Measurements from ENCODE around the gene THEMIS.

Gene THEMIS

DNA sequence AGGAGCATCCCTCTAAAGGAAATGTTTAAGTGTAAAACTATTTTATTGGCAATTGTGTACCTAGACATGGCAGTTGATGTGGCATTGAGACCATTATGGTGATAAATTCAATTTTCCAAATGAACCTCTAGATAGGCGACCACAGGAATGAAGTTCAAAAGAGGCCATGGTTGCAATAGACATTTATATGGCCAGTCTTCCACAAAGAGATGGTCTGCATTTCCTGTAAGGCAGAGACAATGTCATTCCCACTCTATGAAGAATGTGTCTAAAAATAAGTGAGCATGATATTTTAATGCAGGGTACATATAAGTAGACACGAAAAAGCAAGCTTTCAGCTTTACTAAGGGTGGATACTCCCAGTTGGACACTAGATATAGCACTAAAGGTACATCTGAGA, 40.9 kb downstream of the THEMIS start:
- DNase-seq (ENCODE audit: low read depth, low spot score), result no peak

DNA sequence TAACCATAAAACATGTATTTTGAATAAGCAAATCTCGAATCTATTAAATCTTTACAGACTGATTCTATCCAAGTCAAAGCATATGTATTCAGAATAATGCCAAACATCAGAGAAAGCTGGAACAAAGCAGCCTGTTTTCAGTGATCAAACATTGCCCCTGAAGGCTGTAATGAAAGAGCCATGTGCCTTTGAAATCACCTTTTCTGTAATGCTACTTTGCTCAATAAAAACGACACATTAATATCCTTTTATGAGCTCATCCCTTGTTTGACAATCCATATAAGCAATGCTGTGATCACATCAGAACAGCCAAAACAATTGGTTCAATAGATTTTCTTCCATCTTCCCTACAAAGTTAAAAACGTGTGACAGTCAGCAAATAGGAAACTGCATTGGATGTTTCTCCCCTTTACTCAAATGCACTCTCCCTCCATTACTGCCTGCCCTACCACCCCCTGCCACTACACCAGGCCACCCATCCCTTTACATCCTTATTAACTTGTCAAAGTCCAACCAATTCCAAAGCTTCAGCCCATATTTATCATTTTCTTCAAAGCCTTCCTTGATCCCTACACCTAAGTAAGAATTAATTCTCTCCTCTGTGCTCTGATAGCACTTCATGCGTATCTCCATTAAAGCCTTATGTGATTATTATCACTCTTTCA, 42.0 kb downstream of the THEMIS start:
- DNase-seq (ENCODE audit: low read depth, low spot score), result no peak

DNA sequence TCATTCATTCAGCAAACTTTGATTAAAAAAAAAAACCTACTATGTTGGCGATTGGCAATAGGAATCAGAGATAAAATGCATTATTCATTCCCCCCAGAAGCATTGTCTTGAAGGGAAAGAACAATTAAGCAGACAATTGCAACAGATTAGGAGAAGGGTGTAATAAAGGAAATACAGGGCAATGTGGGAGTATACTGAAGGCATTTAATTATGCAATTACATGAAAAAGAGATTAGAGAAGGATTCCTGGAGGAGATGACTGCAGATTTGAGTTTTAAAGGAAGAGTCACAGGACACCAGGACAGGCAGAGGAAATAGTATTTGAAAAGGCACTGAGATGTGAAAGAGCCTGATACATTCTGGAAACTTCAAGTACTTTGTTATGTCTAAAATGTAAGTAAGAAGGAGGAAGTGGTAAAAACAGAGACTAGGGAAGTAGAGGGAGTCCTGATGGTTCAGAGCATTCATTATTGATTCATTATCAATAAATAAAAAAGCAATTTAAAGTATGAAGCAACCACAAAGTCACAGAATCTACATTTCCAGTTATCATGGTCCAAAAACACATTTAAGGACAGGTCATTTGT, 43.7 kb downstream of the THEMIS start:
- no peak for DNase-seq (ENCODE audit: low read depth, low spot score)

DNA sequence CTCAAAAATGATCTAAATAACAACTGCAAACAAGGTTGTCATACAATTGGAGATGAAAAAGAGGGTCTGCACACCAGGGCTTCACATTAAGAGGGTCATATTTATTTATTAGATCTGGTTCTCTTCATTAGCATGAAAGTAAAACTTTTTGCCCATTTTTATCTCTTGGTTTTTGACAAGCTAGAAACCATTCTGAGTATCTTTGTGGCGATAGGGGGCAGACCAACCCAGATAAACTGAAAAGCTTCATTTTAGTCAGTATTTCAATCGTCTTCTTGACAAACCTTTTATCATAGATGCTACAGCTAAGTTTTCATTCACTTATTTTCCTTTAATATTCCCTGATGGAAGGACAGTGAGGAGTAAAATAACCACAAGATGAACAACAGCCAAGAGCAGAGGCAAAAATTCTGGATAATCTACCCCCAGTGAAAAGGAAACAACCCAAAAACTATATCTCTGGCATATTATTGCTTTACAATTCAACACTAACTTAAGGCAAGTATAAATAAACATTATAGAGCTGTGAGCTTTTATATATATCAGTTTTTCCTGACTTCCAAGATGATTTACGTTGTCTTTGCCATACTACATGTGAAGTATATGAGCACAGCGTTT, 45.2 kb downstream of the THEMIS start:
- DNase-seq (ENCODE audit: low read depth, low spot score), result peak; percentile 7

DNA sequence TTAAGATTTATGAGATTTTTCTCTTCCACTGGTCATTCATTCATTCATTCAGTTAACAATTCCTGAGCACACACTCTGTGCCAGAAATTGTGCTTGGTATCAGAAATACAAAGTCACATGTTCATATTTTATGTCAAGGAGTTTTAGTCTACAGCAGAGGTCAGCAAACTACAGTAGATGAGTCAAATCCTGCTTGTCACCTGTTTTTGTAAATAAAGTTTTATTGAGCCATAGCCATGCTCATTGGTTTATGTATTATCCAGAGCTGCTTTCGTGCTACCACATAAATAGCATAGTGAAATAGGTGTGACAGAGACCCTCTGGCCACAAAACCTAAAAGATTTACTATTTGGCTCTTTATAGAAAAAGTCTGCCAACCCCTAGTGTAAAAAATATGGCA, 46.8 kb downstream of the THEMIS start:
- DNase-seq (ENCODE audit: low read depth, low spot score), result no peak

DNA sequence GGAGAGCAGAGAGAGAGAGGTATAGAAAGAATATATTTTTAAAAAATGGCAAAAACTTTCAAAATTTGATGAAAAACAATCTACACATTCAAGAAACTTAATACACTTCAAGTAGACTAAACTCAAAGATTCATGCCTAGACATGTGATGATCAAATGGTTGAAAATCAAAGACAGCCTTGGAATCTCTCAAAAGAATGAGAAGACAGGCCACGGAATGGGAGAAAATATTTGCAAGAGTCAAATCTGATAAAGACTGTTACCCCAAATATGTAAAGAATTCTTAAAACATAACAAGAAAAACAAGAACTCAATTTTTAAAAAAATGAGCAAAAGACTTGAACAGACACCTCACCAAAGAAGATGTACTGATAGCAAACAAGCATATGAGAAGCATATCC, 49.7 kb downstream of the THEMIS start:
- DNase-seq (ENCODE audit: low read depth, low spot score), result no peak

DNA sequence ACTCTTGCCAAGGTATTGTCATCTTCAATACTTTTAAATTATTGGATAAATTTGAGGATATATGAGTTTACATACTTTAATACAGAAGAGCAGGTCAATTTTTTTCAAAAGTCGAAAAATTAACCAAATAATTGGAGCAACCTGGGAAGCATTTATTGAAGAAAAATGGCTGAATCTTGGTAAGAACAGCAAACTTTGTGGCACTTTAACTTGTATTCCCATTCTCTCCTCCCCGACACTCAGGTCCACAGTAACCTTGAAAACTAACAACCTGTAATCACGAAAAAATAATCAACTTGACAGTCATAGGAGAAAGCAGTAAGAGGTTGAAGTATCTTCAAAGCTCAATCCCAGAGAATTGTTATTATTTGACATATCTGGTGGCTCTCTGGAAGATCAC, 55.6 kb downstream of the THEMIS start:
- no peak for DNase-seq (ENCODE audit: low read depth, low spot score)

DNA sequence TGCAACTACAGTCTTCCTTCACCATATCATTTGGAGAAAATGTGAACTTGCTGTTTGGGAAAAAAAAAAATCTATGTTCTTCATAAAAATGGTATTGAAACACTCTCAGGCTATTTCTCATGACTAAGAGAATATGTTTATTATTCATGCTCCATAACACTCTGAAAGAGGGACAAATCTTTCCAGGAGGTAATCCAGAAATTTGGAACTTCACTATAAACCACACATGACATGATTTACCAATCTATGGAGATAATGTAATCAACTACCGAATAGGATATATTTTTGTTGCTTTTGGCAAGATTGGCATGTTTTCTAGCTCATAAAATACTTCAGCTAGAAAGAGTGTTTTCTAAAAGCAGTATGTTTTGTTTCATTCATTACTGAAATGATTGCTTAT, 56.3 kb downstream of the THEMIS start:
- no peak for DNase-seq (ENCODE audit: low read depth, low spot score)

DNA sequence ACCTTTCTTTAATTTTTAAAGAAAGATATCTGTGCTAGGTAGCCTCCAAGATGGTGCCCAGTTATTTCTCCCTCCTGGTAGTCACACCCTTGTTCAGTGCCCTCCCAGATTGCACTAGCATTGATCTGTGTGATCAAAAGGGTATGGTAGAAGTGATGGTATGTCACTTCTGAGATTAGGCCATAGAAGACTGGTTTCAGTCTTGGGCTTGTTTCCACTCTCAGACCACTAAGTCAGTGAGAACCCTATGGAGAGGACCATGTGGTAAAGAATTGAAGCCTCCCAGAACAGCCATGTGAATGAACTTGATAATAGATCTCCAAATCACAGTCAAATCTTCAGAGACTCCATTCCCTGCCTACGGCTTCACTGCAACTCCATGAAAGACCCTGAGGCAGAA, 57.3 kb downstream of the THEMIS start:
- DNase-seq (ENCODE audit: low read depth, low spot score), result no peak

DNA sequence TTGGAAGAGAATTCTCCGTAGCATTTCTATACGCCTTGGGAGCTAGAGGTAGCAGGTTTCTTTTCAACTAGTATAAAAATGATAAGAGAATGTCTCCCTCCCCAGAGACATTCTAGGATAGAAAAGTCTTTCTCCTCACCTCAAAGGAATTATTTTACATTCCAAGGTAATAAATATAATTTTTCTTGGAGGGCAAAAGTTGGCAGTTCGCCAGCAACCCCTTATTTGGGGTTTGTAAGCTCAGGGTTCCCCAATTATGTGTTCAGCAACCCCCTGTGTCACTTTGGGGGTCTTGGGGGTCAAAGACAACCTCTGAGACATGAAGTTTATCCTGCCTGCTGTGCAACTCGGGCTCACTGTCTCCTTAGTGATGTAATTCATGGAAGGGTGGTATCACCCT, 58.3 kb downstream of the THEMIS start:
- no peak for DNase-seq (ENCODE audit: low read depth, low spot score)

DNA sequence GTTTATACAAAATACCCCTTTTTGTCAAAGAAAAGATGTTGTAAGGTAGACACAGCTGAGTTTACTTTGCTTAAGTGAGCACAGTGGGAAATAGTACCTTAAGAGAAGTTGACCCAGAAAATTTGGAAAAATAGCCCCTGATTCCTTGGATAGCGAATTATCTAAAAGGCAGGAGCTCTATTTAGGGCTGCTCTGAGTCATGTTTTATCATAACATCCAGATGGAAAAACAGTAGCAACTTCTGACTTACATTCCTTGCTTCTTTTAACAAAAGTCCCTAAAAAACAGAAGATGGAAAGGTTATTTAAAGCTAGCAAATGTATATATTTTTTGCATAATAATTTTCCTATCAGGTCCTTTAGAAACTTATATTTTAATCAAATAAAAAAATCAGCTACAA, 59.0 kb downstream of the THEMIS start:
- DNase-seq (ENCODE audit: low read depth, low spot score), result no peak

DNA sequence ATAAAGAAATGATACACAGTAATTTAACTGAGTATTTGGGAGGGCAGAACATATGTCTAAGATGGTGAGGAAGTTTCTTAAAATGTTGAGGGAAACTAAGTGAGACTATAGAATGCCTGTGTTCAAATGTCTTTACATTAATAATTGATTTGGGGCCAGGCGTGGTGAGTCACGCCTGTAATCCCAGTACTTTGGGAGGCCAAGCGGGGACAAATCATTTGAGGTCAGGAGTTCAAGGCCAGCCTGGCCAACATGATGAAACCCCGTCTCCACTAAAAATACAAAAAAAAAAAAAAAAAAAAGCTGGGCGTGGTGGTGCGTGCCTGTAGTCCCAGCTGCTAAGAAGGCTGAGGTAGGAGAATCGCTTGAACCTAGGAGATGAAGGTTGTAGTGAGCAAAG, 66.7 kb downstream of the THEMIS start:
- no peak for DNase-seq (ENCODE audit: low read depth, low spot score)

DNA sequence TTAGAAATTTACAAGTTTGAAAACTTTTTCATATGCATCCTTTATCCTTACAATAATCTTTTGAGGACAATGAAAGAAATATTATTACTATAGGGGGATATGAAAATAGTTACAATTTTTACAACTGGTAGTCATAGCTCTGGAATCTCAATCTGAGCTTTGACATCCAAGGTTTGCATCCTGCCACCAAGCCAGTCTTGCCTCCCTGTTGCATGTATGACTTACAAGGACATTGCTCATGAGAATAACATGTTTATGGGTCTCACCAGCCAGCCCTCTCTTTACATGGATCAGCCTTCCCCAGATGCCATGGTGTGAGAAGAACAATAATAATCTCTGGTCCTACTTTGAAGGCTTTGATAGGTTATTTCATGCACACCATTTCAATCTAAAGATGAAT, 67.5 kb downstream of the THEMIS start:
- no peak for DNase-seq (ENCODE audit: low read depth, low spot score)

DNA sequence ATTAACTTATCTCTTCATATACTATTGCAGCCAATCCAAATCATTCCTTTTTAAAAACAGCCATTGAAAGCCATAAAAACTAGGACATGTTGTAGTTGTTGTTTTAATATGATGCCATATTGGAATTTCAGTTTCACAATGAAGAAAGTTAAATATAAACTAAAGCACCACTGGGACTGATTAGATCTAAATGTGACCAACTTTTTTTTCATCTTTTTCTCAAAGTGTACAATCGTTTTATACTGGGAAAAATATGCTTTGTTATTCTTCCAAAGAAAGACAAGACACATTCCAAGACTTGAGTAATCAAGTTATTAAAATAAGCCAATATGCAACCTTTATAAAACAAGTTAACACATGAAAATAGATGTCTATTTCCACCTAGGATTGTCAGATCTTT, 68.5 kb downstream of the THEMIS start:
- DNase-seq (ENCODE audit: low read depth, low spot score), result no peak

DNA sequence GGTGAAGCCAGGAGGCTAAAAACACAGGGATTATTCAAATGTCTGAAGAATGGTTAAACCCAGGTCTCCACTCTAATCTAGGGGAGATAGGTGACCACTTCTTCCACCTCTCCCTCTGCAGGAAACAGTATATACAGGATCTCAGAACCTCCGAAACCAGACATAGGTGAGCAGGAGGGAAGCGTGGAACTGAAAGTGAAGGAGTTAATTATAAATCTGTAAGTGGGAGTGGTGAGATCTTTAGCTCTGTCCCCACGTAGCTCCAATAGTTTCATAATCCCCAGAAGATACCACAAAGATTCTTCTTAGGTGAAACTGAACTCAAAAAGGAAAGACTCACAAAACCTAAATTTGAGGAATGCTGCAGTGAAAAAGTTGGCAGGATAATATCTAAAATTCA, 76.8 kb downstream of the THEMIS start:
- no peak for DNase-seq (ENCODE audit: low read depth, low spot score)

DNA sequence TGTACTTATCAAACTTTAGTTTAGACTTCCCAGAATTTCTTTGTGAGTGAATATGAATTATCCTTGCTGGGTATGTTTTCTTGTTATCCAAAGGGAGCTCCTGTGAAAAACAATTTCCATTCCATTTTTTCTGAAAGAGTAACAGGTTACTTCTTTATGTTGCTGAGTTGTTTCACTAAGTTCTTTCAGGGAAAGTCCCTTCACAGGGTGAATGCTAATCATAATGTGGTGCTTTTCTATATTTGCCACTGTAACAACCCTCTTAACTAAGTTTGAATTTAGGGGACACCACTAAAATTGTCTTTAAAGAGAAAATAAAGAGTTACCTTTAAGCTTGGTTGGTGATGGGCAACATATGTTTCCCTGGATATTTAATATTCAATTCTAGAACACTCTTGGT, 79.4 kb downstream of the THEMIS start:
- no peak for DNase-seq (ENCODE audit: low read depth, low spot score)

DNA sequence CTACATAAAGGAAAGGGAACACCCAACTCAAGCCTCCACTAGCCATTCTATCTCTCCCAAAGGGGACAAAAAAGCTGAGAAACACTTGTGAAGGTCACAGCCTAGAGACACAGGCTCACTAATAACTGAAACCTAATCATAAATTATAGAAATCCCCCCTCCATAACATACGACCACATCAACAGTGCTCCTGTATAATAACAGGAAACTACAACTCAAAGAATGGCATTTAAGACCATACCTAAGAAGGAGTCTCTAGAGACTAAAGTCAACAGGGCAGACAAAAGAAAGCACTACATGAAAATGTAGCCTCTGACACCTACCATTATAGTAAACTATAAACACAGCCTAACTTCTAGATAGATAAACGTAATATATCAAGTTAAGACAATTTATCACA, 82.7 kb downstream of the THEMIS start:
- no peak for DNase-seq (ENCODE audit: low read depth, low spot score)

DNA sequence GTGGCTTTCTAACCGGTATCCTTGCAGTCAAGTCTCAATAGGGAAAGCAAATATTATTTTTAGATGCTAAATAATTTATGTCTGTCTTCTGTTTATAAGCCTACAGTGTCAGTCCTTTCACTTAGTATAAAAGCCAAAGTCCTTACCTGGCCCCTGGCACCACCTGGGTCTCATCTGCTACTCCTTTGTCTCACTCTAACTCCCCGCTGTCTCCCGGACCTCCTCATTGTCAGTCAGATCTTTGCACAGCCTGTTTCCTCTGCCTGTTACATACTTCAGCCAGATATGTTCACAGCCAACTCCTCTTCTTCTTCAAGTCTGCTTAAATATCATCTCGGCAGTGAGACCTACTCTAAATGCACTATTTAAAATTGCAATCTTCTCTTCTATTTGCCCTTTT, 84.2 kb downstream of the THEMIS start:
- DNase-seq (ENCODE audit: low read depth, low spot score), result no peak

DNA sequence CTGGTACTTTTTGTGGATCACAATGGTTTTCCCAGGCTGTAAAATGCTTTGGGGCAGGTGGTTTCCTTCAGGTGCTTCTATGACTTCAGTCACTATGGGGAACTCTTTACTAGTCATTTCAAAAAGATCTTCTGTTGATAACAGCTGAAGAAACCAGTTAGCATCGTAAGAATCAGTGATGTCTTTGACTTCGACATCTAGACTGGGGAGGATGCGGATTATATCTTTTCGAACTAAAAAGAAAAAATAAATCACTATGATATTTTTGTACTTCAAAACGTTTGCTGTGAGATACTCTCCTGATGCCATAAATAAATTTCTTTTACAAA, 87.2 kb downstream of the THEMIS start:
- DNase-seq (ENCODE audit: low read depth, low spot score), result no peak

DNA sequence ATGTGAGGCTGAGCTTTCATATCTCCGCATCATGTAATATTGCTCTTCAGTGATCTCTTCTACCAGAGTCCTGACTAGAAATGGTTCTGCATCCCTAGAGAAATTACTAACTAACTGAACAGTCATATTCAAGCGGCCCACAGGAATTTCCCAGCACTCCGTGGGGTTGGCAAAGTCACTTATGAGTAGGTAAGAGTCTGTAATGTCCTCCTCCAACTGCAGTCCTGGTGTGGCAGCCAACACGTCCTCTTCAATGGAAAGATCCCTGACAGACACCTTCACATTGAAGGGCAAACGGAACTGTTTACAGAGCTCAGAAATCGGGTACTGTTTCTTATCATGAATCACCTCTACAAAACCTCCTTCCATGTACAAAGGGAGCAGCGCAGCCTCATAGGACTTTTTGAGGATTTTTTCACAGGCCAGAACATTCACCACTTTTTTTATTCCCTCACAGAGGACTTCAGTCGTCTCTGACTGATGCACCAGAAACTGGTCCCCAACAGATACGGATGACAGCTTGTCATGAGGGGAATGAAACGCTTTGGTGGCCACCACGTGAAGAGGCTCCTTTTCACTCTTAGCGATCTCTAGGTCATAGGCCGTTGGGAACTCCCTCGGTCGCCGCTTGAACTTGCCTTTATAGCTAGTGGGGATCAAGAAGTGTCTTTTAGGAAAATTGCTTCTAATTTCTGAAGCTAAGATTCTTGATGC, 87.7 kb downstream of the THEMIS start:
- no peak for DNase-seq (ENCODE audit: low read depth, low spot score)

DNA sequence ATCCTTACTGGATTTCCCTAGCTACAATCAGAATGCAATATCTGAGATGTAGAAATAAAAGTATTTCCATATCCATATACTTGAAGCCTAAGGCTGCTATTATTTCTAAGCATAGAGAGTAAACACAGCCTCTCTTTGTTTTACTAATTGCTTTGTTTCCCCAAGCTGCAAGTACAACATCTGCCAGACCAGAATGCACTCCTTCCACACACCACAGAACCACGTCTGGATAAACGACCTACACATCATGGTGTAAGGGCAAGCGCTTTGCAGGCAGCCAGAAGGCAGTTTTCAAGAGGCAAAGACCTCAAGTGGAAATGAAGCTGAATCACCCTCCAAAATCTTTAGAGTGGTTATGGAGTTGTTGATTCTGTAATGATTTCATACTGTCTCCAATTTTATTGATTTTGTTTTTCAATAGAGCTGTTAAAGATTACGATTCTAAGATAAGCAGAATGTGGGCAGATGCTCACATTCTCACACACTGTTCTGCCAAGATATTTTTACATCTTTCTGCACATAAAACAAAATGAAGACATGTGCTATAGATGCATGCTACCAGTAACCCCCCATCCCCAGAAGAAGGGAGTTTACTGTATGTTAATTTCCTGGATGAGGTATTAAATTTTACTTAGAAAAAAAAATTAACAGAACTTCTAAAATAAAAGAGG, 88.8 kb downstream of the THEMIS start:
- no peak for DNase-seq (ENCODE audit: low read depth, low spot score)

DNA sequence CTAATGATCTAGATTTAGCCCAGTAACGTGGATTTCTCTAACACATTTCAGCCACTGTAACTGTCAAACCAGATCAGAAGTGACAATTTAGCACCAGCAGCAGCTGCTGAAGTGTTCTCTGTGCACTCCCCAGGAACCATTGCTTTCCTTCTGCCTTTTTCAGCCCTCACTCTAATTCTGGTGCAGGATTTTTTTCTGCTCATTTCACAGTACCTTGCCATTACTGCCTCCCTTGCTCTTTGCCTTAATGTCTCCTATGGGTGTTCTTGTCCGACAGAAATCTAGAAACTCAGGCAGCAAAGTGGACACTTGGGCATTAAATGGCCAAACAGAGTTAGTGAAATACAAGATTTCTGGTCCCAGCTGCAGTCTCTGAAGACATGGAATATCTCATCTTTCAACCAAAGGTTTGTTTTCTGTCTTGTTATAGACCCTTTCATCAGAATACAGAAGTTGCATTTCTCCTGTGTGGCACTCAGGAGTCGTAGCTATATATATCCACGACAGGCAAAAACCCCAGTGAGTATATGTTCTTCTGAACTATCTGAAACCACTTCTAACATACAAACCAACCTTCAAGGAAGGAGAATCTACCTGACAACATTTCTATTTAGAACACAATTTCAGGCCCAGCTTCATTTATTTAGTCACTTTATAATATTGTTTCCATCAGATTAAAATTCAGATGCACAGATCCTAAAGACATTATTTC, 92.9 kb downstream of the THEMIS start:
- no peak for DNase-seq (ENCODE audit: low read depth, low spot score)
